Measurements from ENCODE around the gene CYP1A2.

- no peak for TF ChIP-seq POLR2A (conservative IDR thresholded peaks at IDR 0.05)
- TF ChIP-seq SMAD1 (IDR thresholded peaks at IDR 0.05; ENCODE audit: low read depth, low read length, partially characterized antibody) = no peak
- TF ChIP-seq BCL6 (CRISPR knock-in tag; IDR thresholded peaks at IDR 0.05) = no peak
Observed at GRCh38 chr15:74732846-74733245, 15.8 kb upstream of the CYP1A2 start.

All from K562 (cell line).